HG03039 (cell line): ENCODE measurements around the gene NRBF2.
"Not testable (repeated sequence)": the region's sequence is repeated elsewhere in the genome, so short reads cannot be mapped to it uniquely, and the experiment has no call there.

Experiments
- ATAC-seq: cut with Tn5 transposase; IDR thresholded peaks from one replicate; pipeline ENCODE4 v1.9.1; 2021; ENCODE audit warnings: mild to moderate bottlenecking, moderate library complexity; ENCODE audit not compliant: unreplicated experiment

The NRBF2 gene

DNA sequence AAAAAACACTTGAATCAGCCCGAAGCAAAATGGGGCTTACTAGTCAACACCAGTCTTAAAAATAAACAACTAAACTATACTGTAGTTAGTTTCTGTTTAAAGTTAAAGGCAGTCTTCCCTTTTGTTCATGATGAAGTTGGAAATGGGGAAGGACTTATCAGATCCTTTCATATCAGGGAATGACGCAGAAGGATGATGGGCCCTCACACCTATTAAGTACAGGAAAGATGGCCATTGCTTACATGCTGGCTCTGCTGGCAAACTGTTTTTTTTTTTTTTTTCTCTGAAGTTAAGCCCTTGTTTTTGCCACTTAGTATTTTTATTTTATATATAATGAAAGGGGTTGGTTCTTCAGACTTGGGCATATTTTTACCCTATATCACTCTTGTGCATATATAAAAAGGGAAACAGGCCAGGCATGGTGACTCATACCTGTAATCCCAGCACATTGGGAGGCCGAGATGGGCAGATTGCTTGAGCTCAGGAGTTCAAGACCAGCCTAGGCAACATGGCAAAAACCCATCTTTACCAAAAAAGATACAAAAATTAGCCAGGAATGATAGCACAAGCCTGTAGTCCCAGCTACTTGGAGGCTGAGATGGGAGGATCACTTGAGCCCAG is 16.6 kb upstream of the NRBF2 start:
- ATAC-seq: no peak

- no peak for ATAC-seq
These were observed 14.1 kb upstream of the NRBF2 start for GRCh38 chr10:63119041-63119440.

GRCh38 chr10:63120554-63120953 is 12.6 kb upstream of the NRBF2 start:
- no peak for ATAC-seq

GRCh38 chr10:63123727-63124362 is 9.3 kb upstream of the NRBF2 start:
- no peak for ATAC-seq

DNA sequence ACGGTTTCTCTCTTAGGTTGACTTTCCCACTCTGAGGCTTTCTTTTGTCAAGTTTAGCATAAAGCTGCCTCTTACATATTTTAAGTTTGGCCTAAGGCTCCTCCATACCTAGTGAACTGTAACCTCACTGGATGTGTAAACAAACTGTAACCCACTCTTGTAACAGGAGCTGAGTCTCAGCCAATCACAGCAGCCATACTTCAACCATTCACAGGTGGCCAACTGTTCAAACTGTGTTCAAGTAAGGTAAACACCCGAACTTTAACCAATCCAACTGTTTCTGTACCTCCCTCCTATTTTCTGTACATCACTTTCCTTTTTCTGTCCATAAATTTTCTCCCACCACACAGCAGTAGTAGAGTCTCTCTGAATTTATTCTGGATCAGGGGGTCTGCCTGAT is 7.7 kb upstream of the NRBF2 start:
- no peak for ATAC-seq

DNA sequence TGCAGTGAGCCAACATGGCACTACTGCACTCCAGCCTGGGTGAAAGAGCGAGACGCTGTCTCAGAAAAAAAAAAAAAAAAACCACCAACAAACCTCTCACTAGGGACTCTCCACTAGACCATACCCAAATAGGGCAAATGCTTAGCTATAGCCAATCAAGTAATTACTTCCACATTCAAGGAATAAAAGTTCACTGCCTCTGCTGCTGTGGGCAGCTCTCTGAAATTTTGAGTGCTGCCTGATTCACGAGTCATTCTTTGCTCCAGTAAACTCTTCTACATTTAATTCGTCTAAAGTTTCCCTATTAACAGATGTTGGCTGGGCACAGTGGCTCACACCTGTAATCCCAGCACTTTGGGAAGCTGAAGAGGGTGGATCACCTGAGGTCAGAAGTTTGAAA is 4.7 kb upstream of the NRBF2 start:
- no peak for ATAC-seq

GRCh38 chr10:63129888-63130287 is 3.2 kb upstream of the NRBF2 start:
- ATAC-seq: no peak

DNA sequence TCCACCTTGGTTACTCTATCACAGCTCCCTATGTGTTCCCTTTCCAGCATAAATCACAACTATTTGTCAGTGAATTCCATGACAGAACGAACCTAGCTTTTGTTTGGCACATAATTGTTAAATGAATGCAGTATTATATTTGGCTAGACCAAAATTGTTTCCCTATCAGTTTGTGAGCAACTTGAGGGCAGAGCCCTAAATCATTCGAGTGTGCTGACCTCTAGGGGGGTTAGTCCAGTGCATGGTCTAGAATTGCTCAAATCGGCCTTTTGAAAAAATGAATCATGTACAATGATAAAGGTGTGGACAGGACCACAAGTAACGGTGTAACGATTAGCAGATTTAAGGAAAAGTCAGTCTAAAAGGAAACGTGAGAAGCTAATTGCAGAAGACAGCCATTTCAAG is 475 bp upstream of the NRBF2 start:
- no peak for ATAC-seq

- no peak for ATAC-seq
These were observed 861 bp downstream of the NRBF2 start for GRCh38 chr10:63133821-63134557.

- no peak for ATAC-seq
These were observed 4.2 kb downstream of the NRBF2 start for GRCh38 chr10:63137306-63137705.

GRCh38 chr10:63140077-63140476 is 6.9 kb downstream of the NRBF2 start:
- ATAC-seq: no peak

DNA sequence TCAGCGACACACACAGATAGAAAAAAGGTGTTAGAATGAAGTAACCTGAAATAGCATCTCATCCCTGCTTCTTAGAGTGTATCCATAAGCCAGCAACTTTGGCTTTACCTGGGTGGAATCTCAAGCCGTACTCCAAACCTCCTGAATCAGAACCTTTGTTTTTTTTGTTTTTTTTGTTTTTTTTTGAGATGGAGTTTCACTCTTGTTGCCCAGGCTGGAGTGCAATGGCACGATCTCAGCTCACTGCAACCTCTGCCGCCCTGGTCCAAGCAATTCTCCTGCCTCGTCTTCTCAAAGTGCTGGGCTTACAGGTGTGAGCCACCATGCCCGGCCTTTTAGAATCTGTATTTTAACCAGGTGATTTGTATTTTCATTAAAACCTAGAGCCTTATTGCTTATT is 9.0 kb downstream of the NRBF2 start:
- ATAC-seq: no peak

DNA sequence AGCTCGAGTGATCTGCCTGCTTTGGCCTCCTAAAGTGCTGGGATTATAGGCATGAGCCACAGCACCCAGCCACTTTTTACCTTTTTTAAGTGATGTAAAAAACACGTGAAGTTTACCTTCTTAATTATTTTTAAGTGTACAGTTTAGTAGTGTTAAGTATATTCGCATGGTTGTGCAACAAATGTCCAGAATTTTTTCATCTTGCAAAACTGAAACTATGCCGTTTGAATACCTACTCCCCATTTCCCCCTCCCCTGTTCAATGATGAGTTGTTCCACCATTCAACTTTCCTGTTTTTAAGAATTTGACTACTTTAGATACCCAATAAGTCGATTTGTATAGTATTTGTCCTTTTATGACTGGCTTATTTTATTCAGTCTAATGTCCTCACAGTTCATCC is 10.9 kb downstream of the NRBF2 start:
- ATAC-seq: no peak

DNA sequence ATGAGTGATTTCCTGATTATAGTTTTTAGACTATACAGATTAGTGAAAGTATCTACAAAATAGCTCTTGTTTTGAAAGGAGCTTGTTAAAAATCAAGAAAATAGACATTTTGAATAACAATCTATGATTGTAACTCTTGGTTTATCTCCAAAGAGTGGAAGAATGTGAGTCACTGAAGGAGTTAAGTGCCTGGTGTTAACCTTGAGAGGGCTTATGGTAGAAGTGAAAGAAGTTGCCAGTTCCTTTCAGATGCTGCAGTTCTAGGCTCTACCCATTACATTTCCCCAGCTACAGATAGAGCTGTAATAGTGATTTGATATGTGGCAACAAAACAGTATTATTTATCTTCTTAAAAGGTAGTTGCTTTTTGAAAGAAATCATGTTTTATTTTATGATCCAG is 12.7 kb downstream of the NRBF2 start:
- ATAC-seq: no peak

GRCh38 chr10:63146503-63146902 is 13.4 kb downstream of the NRBF2 start:
- no peak for ATAC-seq

DNA sequence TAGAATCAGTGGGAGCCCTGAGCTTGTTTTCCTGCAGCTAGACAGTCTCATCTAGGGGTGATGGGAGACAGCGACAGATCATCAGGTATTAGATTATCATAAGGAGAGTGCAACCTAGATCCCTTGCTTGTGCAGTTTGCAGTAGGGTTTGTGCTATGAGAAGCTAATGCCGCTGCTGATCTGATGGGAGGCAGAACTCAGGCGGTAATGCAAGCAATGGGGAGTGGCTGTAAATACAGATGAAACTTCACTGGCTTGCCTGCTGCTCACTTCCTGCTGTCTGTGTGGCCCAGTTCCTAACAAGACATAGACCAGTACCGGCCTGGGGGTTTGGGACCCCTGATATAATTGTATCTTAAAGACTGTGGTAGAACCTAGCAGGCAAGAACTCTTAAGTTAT is 17.6 kb downstream of the NRBF2 start:
- ATAC-seq: no peak

DNA sequence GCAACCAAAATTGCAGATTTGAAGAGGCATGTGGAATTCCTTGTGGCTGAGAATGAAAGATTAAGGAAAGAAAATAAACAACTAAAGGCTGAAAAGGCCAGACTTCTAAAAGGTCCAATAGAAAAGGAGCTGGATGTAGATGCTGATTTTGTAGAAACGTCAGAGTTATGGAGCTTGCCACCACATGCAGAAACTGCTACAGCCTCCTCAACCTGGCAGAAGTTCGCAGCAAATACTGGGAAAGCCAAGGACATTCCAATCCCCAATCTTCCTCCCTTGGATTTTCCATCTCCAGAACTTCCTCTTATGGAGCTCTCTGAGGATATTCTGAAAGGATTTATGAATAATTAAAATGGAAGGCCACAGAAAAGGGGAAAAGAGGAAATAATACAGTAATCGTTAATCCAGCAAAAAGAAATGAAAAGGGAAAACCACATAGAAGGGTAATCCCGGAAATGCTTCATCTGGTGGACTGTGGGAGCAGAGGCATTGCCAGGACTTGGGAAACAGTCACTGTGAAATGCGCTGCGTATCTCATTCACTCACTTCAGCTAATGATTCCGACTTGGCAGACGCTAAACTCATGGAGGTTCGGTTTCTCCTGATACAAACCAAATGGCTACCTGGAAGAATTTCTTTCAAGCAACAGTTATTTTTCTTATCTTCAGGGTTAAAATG is 20.9 kb downstream of the NRBF2 start:
- ATAC-seq: not testable (repeated sequence)

DNA sequence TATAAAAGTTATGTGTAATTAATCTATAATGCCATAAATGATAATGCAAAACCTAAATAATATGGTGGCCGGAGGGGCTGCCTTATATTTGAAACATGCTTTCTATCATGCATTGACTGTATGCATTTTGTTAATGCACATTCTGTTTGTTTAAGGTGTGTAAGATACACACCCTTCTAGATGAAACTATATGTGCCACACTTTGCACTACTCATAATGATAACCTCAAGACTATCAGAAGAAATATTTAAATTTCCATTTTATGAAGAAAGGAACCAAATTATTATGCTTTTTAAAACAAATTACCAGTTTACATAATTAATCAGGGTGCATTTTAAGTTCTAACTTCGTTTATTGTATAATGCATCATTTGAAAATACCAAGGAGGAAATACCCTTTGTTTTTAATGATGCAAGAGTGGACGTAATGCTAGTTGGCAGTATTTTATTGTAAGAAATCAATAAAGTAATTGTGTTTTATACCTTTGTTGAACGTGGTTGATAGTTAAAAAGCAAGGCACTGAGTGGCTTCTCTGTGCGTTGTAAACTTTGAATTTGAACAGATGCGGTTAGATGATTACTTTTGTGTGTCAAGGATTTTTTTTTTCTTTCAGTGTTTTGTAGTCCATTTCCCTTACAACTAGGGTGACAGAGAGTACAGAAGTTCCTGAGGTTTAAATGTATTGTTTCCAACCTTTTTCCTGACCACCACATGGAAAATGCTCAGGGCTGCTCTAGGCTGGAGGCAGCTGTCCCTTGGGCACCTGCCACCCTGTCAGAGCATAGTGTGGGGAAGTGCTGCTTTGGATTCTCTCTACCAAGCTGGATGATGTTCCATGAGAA is 21.6 kb downstream of the NRBF2 start:
- ATAC-seq: no peak

GRCh38 chr10:63155388-63156020 is 22.4 kb downstream of the NRBF2 start:
- no peak for ATAC-seq

- no peak for ATAC-seq
These were observed 23.1 kb downstream of the NRBF2 start for GRCh38 chr10:63156236-63156635.
